GM19397 (cell line): ENCODE data around the gene PODXL2.

Experiments
- ATAC-seq: cut with Tn5 transposase; IDR thresholded peaks from one replicate; pipeline ENCODE4 v1.9.1; 2021; ENCODE audit warnings: mild to moderate bottlenecking, moderate library complexity; ENCODE audit not compliant: unreplicated experiment

The PODXL2 gene

GRCh38 chr3:127718245-127718915 is 89.4 kb downstream of the PODXL2 start:
- no peak for ATAC-seq

- no peak for ATAC-seq
Measured at GRCh38 chr3:127718916-127719290, 89.9 kb downstream of the PODXL2 start.

- no peak for ATAC-seq
Measured at GRCh38 chr3:127719369-127719768, 90.4 kb downstream of the PODXL2 start.

GRCh38 chr3:127720161-127720823 is 91.3 kb downstream of the PODXL2 start:
- no peak for ATAC-seq

GRCh38 chr3:127720985-127721935 is 92.3 kb downstream of the PODXL2 start:
- ATAC-seq = no peak

GRCh38 chr3:127722091-127722784 is 93.3 kb downstream of the PODXL2 start:
- ATAC-seq = no peak
